ENCODE results near the gene KAT6B.

- TF ChIP-seq CTCF (IDR thresholded peaks at IDR 0.05) (no peak), POLR2A (IDR thresholded peaks at IDR 0.05) (no peak)
These were observed 236.3 kb downstream of the KAT6B start for GRCh38 chr10:75062506-75063299.

Data from uterus (tissue), 2 donors.